ENCODE measurements around the gene RFX6.

The RFX6 gene

DNA sequence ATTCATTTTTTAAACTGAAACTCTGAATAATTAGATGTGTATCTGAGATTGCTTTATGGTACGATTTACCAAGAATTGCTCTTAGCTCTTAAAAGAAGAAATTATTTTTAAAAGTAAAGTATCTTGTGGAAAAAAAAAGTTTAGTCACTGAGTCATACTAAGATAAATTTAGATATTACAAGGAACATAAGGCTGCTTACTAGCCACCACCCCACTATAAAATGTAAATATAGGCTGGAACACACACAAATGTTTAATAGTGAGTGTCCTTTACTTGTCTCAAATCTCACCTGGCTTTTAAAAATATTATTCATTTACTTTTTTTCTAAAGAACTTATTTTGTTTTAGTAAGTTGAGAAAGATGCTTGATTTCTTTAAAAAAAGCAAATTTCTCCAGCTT is 17.6 kb downstream of the RFX6 start:
- no peak for DNase-seq

DNA sequence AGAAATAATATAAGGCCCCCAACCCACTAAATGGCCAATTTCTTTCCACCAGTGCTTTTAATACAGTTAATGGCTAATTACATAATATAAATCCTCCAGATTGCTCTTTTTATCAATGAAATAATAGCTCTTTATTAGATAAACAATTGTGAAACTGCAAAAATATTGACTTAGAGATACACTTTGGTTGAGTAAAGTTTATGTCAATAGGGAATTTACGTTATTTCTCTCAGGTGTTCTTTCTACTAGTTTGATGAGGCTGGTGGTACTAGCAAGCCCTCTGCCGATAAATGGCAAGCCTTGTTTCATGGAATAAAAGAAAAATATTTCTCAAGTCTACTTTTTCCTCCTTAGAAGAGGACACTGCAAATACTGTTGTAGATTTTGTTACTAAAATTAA is 18.9 kb downstream of the RFX6 start:
- DNase-seq = no peak

- DNase-seq = no peak
These were observed 25.6 kb downstream of the RFX6 start for GRCh38 chr6:116902634-116903033.

DNA sequence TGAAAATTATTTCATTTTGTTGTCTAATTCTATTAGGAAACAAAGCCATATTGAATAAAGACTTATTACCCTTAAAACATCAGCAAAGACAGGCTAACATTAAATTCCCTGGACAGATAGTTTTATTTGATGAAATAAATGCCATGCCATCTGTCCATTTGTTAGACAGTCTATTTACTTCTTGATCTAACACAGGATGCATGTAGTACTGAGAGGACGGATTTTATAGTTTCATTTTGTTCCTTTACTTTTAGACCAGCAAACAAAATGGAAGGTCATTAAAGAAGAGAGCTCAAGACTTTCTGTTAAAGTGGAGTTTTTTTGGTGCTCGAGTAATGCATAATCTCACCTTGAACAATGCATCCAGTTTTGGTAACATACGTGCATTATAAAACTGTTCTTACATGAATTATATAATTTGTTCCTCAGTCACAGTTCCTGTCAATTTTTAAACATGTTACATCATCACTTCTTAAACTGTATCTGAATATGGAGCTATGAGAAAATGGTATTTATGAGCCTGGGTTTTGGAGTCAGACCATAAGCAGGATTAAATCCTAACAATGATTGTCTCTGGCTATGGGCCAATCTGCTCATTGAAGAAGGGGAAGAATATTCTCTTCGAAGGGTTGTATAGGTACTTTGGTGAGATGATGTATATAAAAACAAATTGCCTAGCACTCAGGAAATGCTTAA is 46.0 kb downstream of the RFX6 start:
- DNase-seq = no peak

GRCh38 chr6:116924245-116924644 is 47.2 kb downstream of the RFX6 start:
- no peak for DNase-seq

DNA sequence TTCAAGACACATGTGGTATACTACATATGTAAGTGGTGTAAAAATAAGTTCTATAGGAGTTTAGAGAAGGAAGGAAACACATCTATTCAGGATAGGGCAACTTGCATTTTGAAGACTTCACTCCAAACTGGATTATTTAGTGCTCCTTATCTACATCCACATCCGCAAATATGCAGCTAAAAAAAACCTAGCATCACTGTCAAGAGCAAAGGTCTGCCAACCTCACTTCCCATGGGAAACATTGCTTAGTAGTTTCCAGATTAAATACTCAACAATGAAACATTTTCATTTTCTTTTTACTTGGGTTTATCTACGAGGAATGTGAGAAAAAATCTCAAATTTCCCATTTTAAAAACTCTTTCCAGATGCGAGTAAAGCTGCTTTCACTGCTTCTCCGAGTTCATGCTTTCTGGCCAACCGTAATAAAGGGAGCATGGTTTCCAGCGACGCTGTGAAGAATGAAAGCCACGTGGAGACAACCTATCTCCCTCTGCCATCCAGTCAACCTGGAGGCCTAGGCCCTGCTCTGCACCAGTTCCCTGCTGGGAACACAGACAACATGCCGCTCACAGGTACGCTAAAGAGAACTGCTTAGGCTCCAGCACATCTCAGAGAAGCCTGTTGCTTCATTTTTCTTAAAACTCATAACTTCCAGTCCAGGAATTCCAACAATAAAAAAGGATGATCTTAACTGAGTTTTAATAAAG is 48.2 kb downstream of the RFX6 start:
- DNase-seq = no peak

GRCh38 chr6:116928677-116929076 is 51.6 kb downstream of the RFX6 start:
- no peak for DNase-seq

DNA sequence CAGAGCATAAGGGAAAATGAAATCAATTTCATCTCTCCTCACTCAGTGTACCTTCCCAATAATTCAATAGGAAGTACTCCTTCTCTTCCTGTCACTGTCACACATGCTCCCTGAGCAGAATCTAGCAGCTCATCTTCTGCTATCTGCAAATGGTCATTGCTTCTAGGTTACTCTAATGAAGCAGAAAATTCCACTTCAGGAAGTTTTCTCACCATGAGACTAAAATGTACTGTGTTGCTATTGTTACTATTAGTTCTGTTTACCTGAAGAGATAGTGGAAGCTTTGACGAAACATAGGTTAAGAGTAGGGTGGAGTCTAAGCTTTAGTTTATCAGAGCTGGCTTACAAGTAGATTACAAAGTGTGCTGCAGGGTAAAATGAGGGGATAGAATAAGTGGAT is 52.8 kb downstream of the RFX6 start:
- no peak for DNase-seq

DNA sequence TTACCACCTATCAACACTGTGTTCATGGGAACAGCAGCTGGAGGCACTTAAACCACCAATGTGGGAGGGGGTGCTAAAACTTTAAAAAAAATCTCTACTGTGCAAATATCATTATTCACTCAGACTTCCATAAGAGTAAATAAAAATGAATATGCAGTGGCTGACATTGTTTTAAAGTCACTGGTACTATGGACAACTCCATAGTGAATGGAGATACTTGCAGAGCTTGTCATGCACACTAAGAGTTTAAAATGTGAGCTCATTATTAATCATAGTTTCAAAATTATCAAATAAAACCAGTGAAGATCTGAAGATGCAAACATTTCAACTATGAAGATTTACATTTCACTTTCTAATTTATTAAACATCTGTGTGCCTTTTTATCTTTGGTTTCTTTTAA is 54.4 kb downstream of the RFX6 start:
- DNase-seq = no peak

- no peak for DNase-seq
These were observed 55.5 kb downstream of the RFX6 start for GRCh38 chr6:116932496-116932895.

DNA sequence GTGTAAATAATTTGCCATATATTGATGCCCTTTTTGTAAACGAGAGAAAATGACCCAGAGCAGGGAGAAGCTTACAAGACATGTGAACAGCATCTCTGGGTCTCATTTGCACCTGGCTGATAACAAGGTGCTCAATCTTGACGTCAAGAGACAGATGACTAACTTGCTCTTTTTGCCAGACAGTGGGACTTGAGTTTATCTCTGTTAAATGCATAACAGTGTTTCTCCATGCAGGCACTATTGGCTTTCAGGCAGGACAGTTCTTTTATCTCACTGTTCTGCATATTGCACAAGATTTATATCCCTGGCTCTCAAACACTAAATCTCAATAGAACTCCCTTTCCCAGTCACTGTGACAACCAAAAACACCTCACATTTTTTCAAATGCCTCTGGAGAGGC is 56.4 kb downstream of the RFX6 start:
- DNase-seq = no peak

- no peak for DNase-seq
These were observed 61.3 kb downstream of the RFX6 start for GRCh38 chr6:116938305-116938704.

DNA sequence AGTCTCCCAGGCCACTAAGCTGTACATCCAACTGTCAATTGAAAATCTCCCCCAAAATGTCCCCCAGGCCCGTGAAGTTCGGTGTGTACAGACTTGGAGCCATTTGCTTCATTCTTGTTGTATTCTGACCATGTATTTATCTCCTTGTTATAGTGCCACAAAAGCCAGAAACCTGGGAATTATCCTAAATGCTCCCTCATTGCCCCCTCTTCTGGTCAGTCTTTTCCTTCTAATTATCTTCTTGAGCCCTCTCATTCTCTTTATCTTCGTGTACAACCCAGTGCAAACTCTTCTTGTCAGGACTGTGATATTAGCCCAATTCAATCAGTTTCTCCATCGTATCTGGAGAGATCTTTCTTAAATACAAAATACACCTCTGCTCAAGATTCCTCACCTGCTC is 64.7 kb downstream of the RFX6 start:
- no peak for DNase-seq

DNA sequence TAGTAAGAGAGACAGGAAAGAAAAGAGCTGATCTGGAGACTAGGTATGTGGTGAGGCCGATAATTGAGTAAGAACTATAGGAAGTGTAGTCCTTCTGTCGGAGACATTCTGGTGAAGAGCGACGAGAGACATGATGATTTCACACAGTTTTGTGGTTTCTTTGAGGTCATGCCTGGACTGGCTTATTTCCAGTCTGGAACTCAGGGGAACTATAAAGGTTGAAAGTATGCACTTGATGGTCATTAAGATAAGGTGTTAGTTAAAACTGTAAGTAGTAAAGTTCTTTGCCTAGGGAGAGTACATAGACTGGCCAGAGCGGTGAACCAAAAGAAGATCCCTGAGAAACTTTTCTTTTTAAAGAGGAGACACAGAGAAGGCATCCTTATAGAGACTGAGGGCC is 68.8 kb downstream of the RFX6 start:
- no peak for DNase-seq

- no peak for DNase-seq
These were observed 71.7 kb downstream of the RFX6 start for GRCh38 chr6:116948533-116949304.

- no peak for DNase-seq
These were observed 72.9 kb downstream of the RFX6 start for GRCh38 chr6:116949964-116950363.

DNA sequence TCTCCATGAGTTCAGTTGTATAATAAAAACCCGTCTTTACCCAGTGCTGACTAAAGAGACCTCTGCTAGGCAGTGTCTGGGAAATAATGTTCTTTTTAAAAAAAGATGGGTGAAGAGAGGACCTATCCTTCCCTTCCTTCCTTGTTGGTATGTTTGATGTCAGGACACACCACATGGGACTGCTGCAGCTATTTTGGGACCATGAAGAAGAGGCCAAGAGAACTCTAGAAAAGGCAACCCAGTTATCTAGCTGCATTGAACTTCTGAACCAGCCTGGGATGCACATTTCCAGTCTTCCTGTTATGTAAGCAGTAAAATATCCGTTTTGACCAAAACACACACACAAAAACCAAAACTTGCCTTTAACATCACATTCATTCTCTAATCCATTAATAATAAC is 77.3 kb downstream of the RFX6 start:
- DNase-seq = no peak

- DNase-seq = no peak
These were observed 77.9 kb downstream of the RFX6 start for GRCh38 chr6:116954938-116955337.

DNA sequence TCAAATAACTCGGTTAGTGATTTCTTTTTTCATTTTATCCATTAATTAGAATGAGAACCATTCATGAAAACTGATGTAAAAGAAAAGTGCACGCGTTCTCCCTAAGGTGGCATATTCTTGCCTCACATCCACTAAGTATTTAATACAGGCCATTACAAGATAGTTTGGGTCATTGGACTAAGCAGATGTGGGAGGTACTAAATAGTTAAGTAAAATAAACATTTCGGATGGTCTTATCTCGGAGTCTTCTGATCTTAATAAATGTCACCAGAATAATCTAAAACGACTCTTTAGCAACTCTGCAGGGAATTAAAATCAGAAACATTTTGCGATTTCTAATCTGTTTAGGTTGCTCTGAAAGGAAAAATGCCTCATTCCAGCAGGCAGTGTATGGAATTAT is 78.7 kb downstream of the RFX6 start:
- DNase-seq = no peak

GRCh38 chr6:116963972-116964371 is 86.9 kb downstream of the RFX6 start:
- no peak for DNase-seq

- DNase-seq = no peak
These were observed 89.9 kb downstream of the RFX6 start for GRCh38 chr6:116966675-116967576.

DNA sequence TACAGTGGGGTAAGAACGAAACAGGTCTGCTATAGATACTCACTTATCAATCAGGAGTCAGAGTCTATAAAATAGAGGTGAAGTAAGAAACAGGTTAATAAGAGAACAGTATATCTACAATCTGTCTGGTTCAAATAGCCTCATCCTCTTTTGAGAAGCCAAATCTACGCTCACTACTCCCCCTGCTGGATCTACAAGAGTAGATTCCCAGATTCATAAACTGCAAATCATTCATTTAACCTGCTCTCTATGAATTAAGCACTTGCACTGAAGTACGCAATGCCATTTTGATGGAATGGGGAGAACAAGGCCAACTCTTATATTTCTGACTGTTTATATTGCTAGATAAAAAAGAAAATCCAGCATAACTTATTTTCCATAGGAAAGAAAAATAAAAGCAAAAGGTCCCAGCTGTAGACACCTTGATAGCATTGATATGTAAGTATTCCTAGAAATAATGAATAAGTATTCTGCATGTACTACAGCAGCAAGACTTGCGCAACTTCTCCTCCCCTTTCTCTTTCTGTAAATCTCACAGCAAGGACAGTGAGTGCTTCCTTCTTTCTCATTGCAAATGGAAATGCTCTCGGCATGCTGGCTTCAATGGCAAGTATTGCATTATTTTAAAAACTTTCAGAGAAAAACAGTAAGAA is 92.3 kb downstream of the RFX6 start:
- DNase-seq = no peak

GRCh38 chr6:116971959-116972358 is 94.9 kb downstream of the RFX6 start:
- DNase-seq = peak; percentile 33

All from KG1 (cell line).